H1 (cell line): ENCODE results near the gene TCF20.

Source experiments
- EGR1 ChIP-seq: IDR thresholded peaks from 2 replicates; pipeline ENCODE4 v1.6.1; 2011; ENCODE audit warnings: low read depth, low read length, borderline replicate concordance
- GTF2F1 ChIP-seq: IDR thresholded peaks from 2 replicates; pipeline ENCODE4 v1.6.1; 2012; ENCODE audit warnings: low read depth, low read length, improper control_type of control experiment, borderline replicate concordance
- NRF1 ChIP-seq: IDR thresholded peaks from 2 replicates; pipeline ENCODE4 v1.6.1; 2011; ENCODE audit warnings: mild to moderate bottlenecking, low read depth, low read length, improper control_type of control experiment
- RAD21 ChIP-seq, 2 experiments: IDR thresholded peaks in 1 of 2; conservative IDR thresholded peaks in 1 of 2; 2 replicates each; pipeline ENCODE4 v1.6.1; 2011; ENCODE audit warnings: low read depth in 2 of 2, low read length in 2 of 2, improper control_type of control experiment in 1 of 2, inconsistent platforms in 1 of 2, mild to moderate bottlenecking in 1 of 2, moderate library complexity in 1 of 2
- TBP ChIP-seq: IDR thresholded peaks from 2 replicates; pipeline ENCODE4 v1.6.1; 2011; ENCODE audit warnings: low read depth, low read length, improper control_type of control experiment
- TCF12 ChIP-seq: IDR thresholded peaks from 2 replicates; pipeline ENCODE4 v1.6.1; 2011; ENCODE audit warnings: low read depth, mild to moderate bottlenecking, low read length
- TEAD4 ChIP-seq: IDR thresholded peaks from 2 replicates; pipeline ENCODE4 v1.6.1; 2012; ENCODE audit warnings: low read depth, low read length, inconsistent platforms, mixed read lengths
- YY1 ChIP-seq: IDR thresholded peaks from 2 replicates; pipeline ENCODE4 v1.6.1; 2011; ENCODE audit warnings: low read depth, mild to moderate bottlenecking, low read length
- ZNF274 ChIP-seq: IDR thresholded peaks from 2 replicates; pipeline ENCODE4 v1.7.0; 2012; ENCODE audit warnings: low read length, borderline replicate concordance; ENCODE audit errors: extremely low read depth
- TF ChIP-seq, protein P1 (sequence below), 3 experiments: IDR thresholded peaks; 1 replicate in 2 of 3; 2 replicates in 1 of 3; pipeline versions ENCODE4 v1.5.1 to v1.6.1; 2011; ENCODE audit warnings: low read length in 3 of 3, mild to moderate bottlenecking in 3 of 3, inconsistent platforms in 2 of 3, low read depth in 1 of 3, moderate library complexity in 1 of 3; ENCODE audit not compliant: insufficient read depth in 1 of 3; ENCODE audit errors: control extremely low read depth in 1 of 3

DNA sequence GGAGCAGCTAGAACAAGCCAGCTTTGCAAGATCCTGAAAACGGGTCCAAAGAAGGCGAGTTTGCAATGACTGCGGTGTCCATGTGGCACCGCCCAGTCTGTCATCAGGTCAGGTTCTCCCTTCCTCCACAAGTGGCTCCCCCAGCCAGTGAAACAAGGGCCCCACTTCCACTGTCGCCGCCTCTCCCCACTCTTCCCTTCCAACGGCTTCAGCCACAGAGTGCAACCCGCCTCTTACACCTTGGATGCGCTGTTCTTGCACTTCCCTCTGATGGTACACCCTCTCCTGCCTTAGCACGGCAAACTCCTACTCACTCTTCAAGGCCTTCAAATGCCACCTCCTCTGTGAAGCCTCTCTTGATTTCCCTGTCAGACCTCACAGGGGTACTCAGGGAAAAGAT lies 10.8 kb upstream of the TCF20 start:
- TF ChIP-seq TCF12 (no peak), NRF1 (no peak), ZNF274 (no peak), YY1 (no peak), RAD21 (IDR thresholded peaks at IDR 0.05 in 1 of 2, conservative IDR thresholded peaks at IDR 0.05 in 1 of 2; ENCODE audit: low read depth in 2 of 2, low read length in 2 of 2) (no peak), TBP (no peak), GTF2F1 (no peak), TEAD4 (no peak), EGR1 (no peak)
- TF ChIP-seq, protein P1, sequence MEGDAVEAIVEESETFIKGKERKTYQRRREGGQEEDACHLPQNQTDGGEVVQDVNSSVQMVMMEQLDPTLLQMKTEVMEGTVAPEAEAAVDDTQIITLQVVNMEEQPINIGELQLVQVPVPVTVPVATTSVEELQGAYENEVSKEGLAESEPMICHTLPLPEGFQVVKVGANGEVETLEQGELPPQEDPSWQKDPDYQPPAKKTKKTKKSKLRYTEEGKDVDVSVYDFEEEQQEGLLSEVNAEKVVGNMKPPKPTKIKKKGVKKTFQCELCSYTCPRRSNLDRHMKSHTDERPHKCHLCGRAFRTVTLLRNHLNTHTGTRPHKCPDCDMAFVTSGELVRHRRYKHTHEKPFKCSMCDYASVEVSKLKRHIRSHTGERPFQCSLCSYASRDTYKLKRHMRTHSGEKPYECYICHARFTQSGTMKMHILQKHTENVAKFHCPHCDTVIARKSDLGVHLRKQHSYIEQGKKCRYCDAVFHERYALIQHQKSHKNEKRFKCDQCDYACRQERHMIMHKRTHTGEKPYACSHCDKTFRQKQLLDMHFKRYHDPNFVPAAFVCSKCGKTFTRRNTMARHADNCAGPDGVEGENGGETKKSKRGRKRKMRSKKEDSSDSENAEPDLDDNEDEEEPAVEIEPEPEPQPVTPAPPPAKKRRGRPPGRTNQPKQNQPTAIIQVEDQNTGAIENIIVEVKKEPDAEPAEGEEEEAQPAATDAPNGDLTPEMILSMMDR (IDR thresholded peaks at IDR 0.05; ENCODE audit: control extremely low read depth in 1 of 3, insufficient read depth in 1 of 3, low read depth in 1 of 3, low read length in 3 of 3): no peak
